ENCODE measurements around the gene ALDH1A1.

Gene ALDH1A1

DNA sequence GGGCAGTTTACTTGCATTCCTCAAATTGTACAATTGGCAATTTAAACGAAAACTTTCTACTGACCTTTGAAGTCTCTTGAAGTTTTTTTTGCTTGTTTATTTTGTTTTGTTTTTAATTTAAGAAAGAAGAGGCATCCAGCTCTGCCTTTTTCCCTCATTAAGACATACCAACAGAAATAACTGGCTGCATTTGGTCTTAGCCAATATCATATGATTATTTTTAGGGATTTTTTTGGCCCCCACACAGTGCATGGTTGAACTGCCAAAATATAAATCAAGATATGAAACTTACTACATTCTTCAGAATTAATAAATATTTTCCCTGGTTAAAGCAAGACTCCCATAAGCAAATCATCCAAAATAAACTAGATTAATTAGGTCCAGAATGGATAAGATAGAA lies 79.4 kb downstream of the ALDH1A1 start:
- ATAC-seq: no peak
- TF ChIP-seq ZNF70 (CRISPR knock-in tag; IDR thresholded peaks at IDR 0.05) (no peak), ARNTL (CRISPR knock-in tag; IDR thresholded peaks at IDR 0.05; ENCODE audit: borderline replicate concordance, low read depth) (no peak), ZFP30 (CRISPR knock-in tag; IDR thresholded peaks at IDR 0.05) (no peak), SNAI2 (CRISPR knock-in tag; IDR thresholded peaks at IDR 0.05) (no peak), PPARA (CRISPR knock-in tag; IDR thresholded peaks at IDR 0.05; ENCODE audit: borderline replicate concordance) (no peak)

DNA sequence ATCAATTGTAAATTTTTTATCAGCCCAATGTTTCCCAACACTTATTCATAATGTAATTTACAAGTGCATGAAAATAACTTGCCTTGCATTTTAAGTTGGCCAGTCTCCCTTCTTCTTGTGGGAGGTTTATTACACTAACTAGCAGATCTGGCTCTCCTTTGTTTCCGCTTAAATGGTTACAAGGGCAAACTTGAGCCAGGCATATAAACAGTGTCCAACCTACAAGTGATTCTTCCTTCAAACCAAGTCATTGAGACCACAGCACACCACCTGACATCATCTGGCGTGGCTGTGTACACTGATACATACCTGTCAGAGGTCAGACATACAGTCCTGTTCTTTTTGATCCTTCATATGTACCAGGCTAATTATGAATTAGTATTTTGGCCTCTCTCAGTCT lies 80.1 kb downstream of the ALDH1A1 start:
- TF ChIP-seq PPARA (CRISPR knock-in tag; IDR thresholded peaks at IDR 0.05; ENCODE audit: borderline replicate concordance): no peak
- TF ChIP-seq ZFP3 (CRISPR knock-in tag; IDR thresholded peaks at IDR 0.05): no peak
- no peak for ATAC-seq

DNA sequence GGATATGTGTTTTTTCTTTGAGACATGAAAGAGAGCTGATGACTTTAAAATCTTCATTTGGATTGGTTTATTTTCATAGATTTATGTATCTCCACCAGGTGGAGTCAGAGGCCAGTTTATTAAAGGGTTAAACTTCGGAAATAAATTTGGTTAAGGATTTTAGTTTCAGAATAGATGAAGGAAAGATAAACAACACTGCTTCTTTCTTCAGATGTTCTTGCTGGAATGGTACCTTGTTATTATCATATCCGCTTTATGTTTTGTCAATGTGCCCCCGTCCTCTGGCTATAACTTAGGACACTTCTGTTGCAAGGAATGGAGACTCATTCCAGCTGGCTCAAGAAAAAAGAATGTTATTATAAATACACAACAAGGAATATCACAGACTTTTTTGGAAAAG lies 81.2 kb downstream of the ALDH1A1 start:
- TF ChIP-seq TSHZ2 (CRISPR knock-in tag; IDR thresholded peaks at IDR 0.05): no peak
- TF ChIP-seq TCF4 (CRISPR knock-in tag; IDR thresholded peaks at IDR 0.05; ENCODE audit: borderline replicate concordance): no peak
- TF ChIP-seq BACH2 (CRISPR knock-in tag; IDR thresholded peaks at IDR 0.05; ENCODE audit: borderline replicate concordance): no peak
- no peak for TF ChIP-seq CSDC2 (CRISPR knock-in tag; IDR thresholded peaks at IDR 0.05)
- TF ChIP-seq PPARA (CRISPR knock-in tag; IDR thresholded peaks at IDR 0.05; ENCODE audit: borderline replicate concordance): no peak
- TF ChIP-seq ISL1 (CRISPR knock-in tag; IDR thresholded peaks at IDR 0.05): no peak
- no peak for TF ChIP-seq TOX (CRISPR knock-in tag; IDR thresholded peaks at IDR 0.05; ENCODE audit: borderline replicate concordance)
- no peak for TF ChIP-seq ZNF8 (CRISPR knock-in tag; IDR thresholded peaks at IDR 0.05)
- no peak for TF ChIP-seq ZNF565 (CRISPR knock-in tag; conservative IDR thresholded peaks at IDR 0.05; ENCODE audit: low read depth)
- TF ChIP-seq RARB (CRISPR knock-in tag; IDR thresholded peaks at IDR 0.05): no peak
- no peak for TF ChIP-seq SNAI2 (CRISPR knock-in tag; IDR thresholded peaks at IDR 0.05)
- no peak for TF ChIP-seq CREB5 (CRISPR knock-in tag; IDR thresholded peaks at IDR 0.05; ENCODE audit: low read depth)
- no peak for TF ChIP-seq ZNF70 (CRISPR knock-in tag; IDR thresholded peaks at IDR 0.05)
- no peak for TF ChIP-seq PATZ1 (CRISPR knock-in tag; IDR thresholded peaks at IDR 0.05; ENCODE audit: borderline replicate concordance)
- no peak for TF ChIP-seq CSRNP3 (CRISPR knock-in tag; IDR thresholded peaks at IDR 0.05)
- no peak for TF ChIP-seq ESRRG (CRISPR knock-in tag; IDR thresholded peaks at IDR 0.05)
- TF ChIP-seq, protein P1, sequence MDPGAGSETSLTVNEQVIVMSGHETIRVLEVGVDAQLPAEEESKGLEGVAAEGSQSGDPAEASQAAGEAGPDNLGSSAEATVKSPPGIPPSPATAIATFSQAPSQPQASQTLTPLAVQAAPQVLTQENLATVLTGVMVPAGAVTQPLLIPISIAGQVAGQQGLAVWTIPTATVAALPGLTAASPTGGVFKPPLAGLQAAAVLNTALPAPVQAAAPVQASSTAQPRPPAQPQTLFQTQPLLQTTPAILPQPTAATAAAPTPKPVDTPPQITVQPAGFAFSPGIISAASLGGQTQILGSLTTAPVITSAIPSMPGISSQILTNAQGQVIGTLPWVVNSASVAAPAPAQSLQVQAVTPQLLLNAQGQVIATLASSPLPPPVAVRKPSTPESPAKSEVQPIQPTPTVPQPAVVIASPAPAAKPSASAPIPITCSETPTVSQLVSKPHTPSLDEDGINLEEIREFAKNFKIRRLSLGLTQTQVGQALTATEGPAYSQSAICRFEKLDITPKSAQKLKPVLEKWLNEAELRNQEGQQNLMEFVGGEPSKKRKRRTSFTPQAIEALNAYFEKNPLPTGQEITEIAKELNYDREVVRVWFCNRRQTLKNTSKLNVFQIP (CRISPR knock-in tag; IDR thresholded peaks at IDR 0.05; ENCODE audit: borderline replicate concordance, low read depth): no peak
- TF ChIP-seq GLIS3 (CRISPR knock-in tag; IDR thresholded peaks at IDR 0.05): no peak
- ATAC-seq: no peak

GRCh38 chr9:72864327-72864726 lies 88.5 kb downstream of the ALDH1A1 start:
- no peak for ATAC-seq
- TF ChIP-seq PPARA (CRISPR knock-in tag; IDR thresholded peaks at IDR 0.05; ENCODE audit: borderline replicate concordance) (no peak), TOX (CRISPR knock-in tag; IDR thresholded peaks at IDR 0.05; ENCODE audit: borderline replicate concordance) (no peak), ZFP30 (CRISPR knock-in tag; IDR thresholded peaks at IDR 0.05) (no peak), RARB (CRISPR knock-in tag; IDR thresholded peaks at IDR 0.05) (no peak), CSDC2 (CRISPR knock-in tag; IDR thresholded peaks at IDR 0.05) (no peak)
